Activated CD8-positive, alpha-beta memory T cell treated with anti-CD3 and anti-CD28 coated beads, Interleukin-2, amount 50 U/mL, for 1 hour (primary cell): ENCODE measurements around the gene CFI.
A peak's percentile ranks its signal among the peaks of the same experiment; 100 is the strongest.

Experiments used
- DNase-seq: peaks from one replicate; pipeline ENCODE4 v3.0.0-alpha.2; 2020; ENCODE audit errors: extremely low read depth

The CFI gene

DNA sequence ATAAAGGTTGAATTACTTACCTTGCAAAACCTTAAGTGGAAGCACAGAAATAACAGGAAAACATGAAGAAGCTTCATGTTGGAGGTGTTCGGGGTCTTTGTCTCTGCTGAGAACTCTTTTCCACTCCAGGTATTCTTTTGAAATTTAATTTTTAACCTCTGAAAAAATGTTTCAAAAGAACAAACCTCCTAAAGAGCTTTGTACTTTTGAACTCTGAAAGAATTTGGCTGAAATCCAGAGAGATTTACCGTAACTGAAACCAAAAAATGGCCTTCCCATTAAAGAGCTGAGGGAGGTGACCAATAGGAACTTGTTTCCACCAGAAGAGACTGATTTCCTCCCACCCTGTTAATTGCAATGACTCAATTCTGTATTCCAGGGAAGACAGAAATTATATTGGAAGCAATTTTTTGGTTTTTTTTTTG, at the start of gene CFI:
CFI (minus strand) TSS at position 105 of the 425 bp plus-strand sequence; CDS start at position 77, 28 bp downstream.
- no peak for DNase-seq

DNA sequence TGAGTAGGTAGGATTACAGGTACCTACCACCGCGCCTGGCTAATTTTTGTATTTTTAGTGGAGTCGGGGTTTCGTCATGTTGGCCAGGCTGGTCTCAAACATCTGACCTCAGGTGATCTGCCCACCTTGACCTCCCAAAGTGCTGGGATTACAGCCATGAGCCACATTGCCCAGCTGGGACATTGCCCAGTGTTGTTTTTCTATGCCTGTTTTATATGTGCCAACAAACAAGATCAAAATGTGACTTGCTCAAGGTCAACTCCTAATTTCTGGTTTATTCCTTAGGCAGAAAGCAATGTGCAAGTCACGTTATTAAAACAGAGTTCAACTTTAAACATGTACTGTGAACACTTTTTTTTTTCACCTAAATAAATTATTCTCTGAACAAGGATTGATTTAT, 48.8 kb upstream of the CFI start:
- DNase-seq, result no peak

DNA sequence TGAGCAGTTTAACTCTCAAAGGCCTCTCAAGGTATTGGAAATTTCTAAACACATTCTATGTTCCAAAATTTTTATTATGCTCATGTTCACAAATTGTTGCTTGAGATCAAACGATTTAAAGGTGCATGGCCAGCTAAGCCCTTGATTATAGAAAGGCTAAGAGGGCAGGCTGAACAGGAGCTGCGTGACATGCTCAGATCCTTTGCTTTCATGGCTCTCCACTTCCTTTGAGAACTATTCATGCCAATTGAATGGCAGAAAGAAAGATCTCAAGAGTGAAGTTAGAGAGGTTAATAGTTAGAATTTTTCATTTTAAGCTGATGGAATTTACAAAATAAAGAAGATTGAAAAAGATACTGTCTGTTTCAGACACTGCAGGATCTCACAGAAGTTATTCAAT, 46.7 kb upstream of the CFI start:
- no peak for DNase-seq

DNA sequence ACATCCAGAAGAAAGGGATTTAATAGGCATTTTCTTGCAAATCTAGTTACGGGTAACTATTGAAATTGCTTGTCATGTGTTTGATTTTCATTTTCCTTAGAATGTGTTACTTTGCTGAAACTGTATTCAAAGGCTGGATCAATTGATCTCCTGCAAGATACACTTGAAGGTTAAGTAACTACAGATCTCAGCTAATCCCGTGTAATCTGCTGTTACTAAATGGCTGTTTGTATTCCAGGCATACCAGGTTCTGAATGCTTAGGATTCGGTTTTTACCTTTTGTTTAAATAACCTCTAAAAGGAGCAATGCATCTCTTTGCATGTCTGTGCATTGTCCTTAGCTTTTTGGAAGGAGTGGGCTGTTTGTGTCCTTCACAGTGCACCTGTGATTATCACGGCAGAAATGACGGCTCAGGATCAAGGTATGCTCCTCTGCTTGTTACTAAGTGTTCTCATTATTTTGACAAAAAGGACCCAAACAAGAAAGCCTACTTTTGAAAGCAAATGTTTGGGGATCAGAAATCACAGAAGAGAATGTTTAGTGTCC, 46.2 kb upstream of the CFI start, which contains the start of gene LRIT3:
LRIT3 (plus strand) TSS at position 212 of the 547 bp plus-strand sequence; CDS start at position 307, 95 bp downstream.
- no peak for DNase-seq

DNA sequence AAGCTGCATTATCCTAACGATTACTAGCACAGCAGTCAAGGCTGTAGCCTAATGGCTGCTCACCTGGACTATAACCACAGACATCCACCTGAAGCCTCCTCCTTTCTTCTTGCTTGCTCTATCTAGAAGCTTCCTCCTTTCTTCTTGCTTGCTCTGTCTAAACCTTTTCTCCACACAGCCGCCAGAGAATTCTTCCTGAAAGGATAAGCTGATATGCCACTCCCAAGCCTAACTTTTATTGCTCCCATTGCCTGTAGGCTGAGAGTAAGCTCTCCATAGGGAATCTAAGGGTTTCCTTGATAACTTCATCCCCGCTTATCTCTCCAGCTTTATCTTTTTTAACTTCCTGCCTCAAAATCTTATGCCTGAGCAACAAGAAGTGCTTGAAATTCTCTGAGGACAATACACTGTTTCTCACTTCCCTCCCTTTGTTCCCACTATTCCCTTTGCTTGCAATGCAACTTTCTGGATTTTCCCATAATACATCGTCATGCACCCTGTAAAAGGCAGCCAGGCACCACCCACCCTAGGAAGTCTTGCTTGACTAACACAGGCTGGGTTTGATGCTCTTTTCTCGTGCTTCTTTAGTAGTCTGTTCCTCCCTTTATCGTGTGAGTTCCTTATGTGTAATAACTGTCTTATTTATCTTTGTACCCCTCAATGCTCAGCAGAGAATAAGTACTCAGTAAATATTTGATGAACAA, 44.7 kb upstream of the CFI start:
- no peak for DNase-seq

DNA sequence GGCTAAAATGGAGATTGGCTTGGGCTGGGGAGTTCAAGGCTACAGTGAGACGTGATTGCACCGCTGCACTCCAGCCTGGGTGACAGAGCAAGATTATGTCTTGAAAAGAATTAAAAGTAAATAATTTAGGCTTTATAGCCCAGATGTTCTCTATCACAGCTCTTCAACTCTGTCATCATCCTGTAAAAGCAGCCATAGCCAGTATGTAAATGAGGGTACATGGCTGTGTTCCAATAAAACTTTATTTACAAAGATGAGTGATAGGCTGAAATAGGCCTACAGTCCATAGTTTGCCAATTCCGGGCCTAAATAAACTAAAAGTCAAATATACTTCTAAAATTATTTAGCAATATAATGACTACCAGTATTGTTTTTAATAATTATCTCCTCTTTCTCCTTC, 35.2 kb upstream of the CFI start:
- no peak for DNase-seq

DNA sequence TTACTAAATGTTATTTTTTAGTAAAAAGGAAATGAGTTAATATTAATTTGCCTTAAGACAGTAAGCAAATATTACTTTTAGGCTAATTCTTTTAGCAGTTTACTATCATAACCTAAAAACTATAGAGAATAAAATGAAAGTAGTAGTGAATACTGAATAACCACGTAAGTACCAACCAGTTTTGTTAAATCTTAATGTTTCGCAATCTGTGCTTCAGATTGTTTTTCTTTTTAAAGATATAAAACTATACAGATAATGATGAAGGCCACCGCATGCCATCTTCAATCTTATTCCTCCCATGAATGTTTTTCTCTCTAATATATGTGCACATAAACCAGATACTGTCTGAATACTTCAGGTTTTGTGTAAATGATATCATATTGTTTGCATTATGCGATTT, 32.0 kb upstream of the CFI start:
- no peak for DNase-seq

DNA sequence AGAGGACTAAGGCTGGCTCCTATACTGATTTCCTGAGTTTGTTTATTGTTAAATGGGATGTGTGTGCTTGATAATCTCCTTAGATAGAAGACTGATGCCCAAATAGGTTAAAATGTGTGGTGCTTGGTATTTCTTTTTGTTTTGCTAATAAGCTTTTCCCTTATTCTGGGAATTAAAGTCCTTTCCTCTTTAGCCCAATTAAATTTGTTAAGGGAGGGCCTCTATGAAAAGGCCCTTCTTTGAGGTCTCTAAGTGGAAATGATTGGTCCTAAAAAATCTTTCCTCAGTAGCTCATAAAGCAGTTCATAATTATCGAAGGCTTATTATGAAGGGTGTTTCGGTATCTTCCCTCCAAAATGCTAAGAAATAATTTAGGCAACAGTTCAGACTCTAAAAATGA, 25.9 kb upstream of the CFI start, which contains the start of gene RRH:
RRH (plus strand) TSS at position 301 of the 400 bp plus-strand sequence; CDS start at position 357, 56 bp downstream.
- DNase-seq, result no peak

DNA sequence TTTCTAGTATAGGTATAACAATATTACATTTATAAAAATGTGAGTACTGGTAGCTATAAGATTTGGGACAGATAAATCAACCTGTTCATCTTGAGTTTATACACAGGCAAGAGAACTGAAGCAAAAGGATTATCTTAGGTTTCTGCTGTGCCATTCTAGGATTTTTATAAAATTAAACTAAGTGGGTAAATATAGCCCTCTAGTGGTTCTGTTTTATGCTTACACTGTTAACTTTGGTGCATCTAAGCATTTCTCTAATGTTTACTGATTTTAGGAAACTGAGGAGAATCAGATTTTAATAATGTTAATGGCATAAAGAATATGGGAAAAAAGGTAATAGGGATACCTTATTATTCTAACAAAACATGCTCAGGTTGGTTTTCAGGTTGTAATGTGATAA, 24.9 kb upstream of the CFI start:
- no peak for DNase-seq

DNA sequence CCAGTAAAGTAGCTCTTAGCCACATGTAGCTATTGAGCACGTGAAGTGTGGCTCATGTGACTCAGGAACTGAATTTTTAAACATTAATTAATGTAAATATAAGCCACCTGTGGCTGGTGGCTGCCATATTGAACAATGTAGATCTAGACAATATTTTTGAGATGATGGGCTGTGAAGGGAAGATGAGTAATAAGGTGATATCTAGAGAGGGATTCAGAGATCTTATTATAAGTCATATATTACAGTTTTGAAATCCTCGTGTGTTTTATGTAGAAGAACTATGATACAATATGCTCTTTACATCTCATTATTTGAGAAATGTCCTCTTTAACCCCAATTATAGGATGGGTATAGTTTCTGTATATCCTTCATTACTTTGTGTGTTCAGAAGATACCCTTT, 19.4 kb upstream of the CFI start:
- no peak for DNase-seq

DNA sequence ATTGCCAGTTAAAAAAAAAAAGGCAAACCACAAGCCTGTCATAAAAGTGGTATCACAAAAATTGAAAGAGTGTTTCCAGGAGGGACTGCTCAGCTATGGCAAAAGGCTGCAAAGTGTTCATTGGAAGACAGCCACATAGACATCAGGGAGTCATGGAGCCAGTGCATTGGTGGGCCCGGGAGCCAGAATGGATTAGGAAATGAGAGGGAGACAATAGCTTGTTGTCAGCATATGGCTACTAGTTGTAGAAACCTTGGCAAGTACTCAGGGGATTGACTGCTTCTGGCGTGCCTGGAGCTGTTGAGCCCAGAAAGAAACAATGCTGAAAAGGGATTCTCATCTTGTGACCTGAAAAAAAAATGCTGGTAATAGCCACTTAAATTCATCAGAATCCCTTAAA, 18.8 kb upstream of the CFI start:
- DNase-seq, result no peak

DNA sequence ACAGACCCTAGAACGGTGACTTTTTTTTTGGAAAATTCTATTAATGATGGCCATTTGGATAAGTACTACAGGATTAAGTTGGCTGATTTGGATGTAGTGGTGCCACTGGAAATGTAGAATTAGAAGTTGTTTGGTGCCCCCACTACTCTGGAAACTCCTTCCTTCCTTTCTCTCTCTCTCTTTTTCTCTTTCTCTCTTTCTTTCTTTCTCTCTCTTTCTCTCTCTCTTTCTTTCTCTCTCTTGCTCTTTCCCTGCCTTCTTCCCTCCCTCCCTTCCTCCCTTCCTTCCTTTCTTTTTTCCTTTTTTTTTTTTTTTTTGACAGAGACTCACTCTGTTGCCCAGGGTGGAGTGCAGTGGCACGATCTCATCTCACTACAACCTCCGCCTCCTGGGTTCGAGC, 16.5 kb upstream of the CFI start:
- DNase-seq, result no peak

DNA sequence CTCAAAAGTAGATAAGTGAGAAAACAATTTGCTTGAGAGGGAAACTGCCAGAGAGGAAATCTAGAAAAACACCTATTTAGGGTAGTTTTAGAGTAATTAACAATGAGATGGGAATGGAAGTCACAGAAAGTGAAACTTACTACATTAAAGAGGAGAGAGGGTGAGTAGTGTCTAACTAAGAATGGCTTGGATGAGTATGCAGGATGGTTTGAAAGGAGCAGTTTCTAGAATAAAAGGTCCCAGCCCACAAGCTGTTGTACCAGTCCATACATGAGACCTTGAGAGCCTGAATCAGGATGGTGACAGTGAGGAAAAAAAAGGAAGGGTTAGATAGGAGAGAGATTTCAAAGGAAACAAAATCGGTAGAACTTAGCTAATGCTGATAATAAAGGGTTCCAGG, 15.1 kb upstream of the CFI start:
- DNase-seq, result no peak

DNA sequence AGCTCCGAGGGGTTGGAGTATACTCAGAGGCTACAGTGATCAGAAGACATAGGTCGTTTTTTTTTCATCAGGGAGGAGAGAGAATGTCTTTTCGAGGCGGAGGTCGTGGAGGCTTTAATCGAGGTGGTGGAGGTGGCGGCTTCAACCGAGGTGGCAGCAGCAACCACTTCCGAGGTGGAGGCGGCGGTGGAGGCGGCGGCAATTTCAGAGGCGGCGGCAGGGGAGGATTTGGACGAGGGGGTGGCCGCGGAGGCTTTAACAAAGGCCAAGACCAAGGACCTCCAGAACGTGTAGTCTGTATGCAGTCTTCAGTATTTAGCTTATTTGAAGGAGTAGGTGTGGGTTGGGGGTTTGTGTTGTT, 14.3 kb upstream of the CFI start:
- peak; percentile 1 for DNase-seq

DNA sequence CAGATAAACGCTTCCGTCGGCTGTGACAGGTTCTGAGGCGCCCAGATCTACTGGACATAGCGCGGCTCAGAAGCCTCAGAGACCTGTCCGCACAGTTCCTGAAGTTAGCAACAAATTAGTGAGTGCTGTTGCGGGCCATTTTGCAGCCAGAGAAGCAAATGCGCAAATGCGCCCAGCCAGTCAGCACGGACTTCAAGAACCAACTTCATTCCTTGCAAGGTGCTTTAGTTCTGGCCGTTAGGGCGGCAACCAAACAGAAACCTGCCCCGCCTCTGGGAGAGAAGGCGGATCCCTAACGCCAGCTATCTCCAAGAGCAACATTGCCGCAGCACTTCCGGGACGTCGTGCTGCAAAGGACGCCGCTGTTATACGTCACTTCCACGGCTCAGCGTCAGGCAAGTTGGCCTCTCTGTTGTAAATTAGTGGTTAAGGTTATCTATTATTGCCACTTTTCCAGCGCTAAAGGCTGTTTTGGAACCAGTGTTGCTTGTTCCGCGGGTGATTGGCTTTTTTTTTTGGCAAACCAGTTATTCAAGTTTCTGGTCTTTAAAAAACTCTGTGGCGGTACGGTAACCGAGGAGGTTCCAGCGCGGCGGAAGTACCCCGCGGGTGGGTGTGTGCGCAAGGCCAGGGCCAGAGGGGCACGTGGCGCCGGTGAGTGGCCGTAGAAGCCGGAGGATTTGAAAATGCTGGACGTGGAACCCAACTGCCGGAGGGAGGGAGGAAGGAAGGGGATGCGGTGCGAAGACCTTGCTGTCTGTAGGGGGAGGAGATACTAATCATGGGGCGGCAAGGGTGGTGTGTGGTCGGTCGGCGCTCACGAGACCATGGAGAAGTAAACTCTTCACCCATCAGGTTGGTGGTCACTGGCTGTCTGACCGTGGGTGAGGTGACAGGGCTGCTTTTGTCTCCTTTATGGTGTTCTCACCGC, 13.6 kb upstream of the CFI start, which contains the start of gene GAR1:
GAR1 (plus strand) TSS at position 612 of the 931 bp plus-strand sequence. CDS start 403 bp downstream, outside the sequence.
- DNase-seq, result peak; percentile 61

DNA sequence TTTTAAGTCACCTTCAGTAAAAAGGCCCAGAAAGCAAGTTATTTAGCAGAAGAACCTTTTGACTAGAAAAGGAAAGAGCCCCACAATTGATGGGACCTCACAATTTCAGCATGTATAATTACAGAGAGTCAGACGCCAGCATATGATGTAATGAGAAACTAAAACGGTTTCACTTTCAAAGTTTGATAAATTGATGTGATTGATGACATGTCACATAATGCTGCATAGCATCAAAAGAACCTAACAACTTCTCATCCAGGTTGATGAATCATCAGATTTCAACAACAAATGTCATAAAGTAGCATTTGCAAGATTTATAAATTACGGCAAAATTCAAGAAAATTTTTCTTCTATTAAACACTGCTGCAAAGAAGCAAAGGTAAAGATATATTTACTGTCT, 9.9 kb upstream of the CFI start:
- no peak for DNase-seq

DNA sequence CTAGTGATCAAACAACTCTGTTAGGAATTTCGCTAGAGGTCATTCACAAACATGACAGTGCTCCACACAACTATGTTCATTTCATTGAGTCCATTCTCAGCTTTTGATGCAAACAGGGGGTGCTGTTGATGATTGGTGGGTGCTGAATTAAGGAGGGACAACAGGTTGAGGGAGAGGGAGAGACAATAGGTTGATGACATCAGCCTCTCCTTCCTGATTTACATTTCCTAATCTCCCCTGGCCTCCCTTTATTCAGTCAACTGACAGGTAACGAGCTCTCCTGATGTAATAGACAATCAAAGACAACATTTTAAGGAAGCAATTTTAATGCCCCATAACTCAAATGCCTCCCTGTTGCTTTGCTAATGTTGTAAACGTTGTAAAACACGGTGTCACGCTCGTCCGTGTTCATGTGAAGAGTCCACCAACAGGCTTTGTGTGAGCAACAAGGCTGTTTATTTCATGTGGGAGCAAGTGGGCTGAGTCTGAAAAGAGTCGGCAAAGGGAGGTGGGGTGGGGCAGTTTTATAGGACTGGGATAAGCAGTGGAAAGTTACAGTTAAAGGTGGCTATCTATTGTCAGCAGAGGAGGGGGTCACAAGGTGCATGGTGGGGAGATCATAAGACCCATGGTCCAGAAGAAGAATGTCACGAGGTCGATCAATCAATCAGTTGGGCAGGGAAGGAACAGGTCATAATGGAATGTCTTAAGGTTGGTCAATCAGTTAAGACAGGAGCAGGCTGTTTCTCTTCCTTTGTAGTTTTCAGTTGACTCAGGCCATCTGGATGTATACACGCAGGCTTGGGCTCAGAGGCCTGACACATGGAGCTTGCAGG, 9.0 kb upstream of the CFI start:
- no peak for DNase-seq

DNA sequence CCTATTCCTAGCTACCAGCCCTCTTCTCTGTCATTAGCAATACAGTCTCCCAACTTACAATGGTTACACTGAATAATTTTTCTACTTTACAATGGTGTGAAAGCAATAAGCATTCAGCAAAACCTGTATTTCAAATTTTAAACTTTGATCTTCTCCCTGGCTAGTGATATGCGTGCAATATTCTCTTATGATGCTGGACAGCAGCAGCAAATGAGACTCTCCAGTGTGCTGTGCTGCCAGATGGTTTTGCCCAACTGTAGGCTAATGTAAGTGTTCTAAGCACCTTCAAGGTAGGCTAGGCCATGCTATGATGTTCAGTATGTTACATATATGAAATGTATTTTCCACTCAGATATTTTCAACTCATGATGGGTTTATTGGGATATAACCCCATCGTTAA, 7.9 kb upstream of the CFI start:
- no peak for DNase-seq

DNA sequence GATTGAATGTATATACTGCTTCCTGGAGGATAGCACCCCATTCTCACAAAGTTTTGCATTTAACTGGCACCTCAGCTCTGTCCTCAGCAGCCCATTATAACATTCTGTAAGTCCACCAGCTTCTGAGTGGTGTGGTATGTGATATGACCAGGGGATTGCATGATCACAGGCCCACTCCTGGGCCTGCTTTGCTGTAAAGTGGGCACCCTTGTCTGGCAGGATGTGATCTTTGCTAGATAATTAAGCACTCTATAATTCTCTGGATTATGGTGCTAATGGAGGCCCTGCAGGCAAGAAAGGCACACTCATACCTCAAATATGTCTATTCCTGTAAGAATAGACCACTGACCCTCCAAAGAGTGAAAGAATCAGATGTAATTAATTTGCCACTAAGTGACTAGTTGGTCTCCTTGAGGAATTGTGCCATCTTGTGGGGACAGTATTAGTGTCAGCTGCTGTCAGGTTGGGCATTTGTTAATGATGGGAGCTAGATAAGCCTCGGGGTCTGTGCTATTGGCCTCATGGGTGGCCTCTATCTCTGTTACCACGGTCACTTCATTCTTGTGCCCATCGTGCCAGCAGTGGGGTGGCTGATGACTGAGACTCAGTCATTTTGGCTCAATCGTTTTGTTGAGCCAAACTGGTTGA, 2.2 kb upstream of the CFI start:
- no peak for DNase-seq

DNA sequence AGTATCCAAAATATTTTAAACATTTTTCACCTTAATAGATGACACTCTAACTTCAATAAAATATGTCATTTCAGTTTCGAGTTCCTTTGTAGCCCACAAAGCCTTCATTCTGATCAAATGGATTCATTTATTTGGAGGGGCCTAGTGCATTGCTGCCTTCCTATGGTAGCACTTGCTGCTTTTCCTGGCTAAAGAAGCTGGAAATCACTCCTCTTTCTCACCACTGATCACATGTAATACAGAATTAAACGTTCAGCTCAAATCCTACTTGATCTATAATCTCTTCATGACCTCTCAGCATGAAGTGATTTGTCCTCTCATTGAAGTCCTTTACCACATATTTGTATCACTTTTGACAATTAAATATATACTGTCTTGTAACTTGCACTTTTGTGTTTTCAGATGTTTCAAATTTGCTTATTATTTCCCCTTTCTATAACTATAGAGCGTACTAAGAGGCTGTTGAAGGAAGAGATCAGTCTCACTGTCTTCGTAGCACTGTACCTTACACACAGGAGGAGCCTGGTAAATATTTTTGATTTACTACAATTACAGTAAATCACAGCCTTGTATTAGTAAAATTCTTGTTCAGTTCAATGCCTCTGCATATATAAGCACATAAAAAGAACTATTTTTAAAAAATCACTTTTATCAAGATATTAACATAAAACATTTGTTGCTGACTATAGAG, 555 bp downstream of the CFI start:
- DNase-seq, result no peak
